ENCODE measurements around the gene KCNA10.

Gene KCNA10

GRCh38 chr1:110498270-110498669 lies 20.7 kb downstream of the KCNA10 start:
- no peak overlapping the region for H3K4me3 ChIP-seq (ENCODE audit: low read depth, low read length)
- in situ Hi-C loops (cut with HindIII; ENCODE audit: low sequenced_read_pairs), result no loop called here
- DNase-seq (ENCODE audit: low read depth, low spot score), result no peak
- no peak for TF ChIP-seq CTCF (IDR thresholded peaks at IDR 0.05; ENCODE audit: low read depth, low read length)

- in situ Hi-C loops (cut with HindIII; ENCODE audit: low sequenced_read_pairs), result no loop called here
- TF ChIP-seq CTCF (IDR thresholded peaks at IDR 0.05; ENCODE audit: low read depth, low read length), result peak; percentile 90
- peak; percentile 74 for DNase-seq (ENCODE audit: low read depth, low spot score)
- no peak overlapping the region for H3K4me3 ChIP-seq (ENCODE audit: low read depth, low read length)
These were observed 22.9 kb downstream of the KCNA10 start for GRCh38 chr1:110495926-110496600.

- in situ Hi-C loops (cut with HindIII; ENCODE audit: low sequenced_read_pairs), result no loop called here
- no peak for DNase-seq (ENCODE audit: low read depth, low spot score)
- no peak for TF ChIP-seq CTCF (IDR thresholded peaks at IDR 0.05; ENCODE audit: low read depth, low read length)
- no peak overlapping the region for H3K4me3 ChIP-seq (ENCODE audit: low read depth, low read length)
These were observed 24.2 kb downstream of the KCNA10 start for GRCh38 chr1:110494522-110495406.

GRCh38 chr1:110494036-110494435 lies 24.9 kb downstream of the KCNA10 start:
- DNase-seq (ENCODE audit: low read depth, low spot score), result no peak
- no peak for TF ChIP-seq CTCF (IDR thresholded peaks at IDR 0.05; ENCODE audit: low read depth, low read length)
- H3K4me3 ChIP-seq (ENCODE audit: low read depth, low read length), result no peak overlapping the region
- in situ Hi-C loops (cut with HindIII; ENCODE audit: low sequenced_read_pairs), result no loop called here

- in situ Hi-C loops (cut with HindIII; ENCODE audit: low sequenced_read_pairs), result no loop called here
- no peak overlapping the region for H3K4me3 ChIP-seq (ENCODE audit: low read depth, low read length)
- no peak for DNase-seq (ENCODE audit: low read depth, low spot score)
- TF ChIP-seq CTCF (IDR thresholded peaks at IDR 0.05; ENCODE audit: low read depth, low read length), result no peak
These were observed 25.8 kb downstream of the KCNA10 start for GRCh38 chr1:110493059-110493699.

GRCh38 chr1:110492573-110492972 lies 26.4 kb downstream of the KCNA10 start:
- in situ Hi-C loops (cut with HindIII; ENCODE audit: low sequenced_read_pairs), result no loop called here
- DNase-seq (ENCODE audit: low read depth, low spot score), result no peak

More at GRCh38 chr1:110492573-110492972, 26.4 kb downstream of the KCNA10 start:
- no peak overlapping the region for H3K4me3 ChIP-seq (ENCODE audit: low read depth, low read length)
- TF ChIP-seq CTCF (IDR thresholded peaks at IDR 0.05; ENCODE audit: low read depth, low read length), result no peak
